ENCODE data around the gene SPAG5.
"Not testable (repeated sequence)": the region's sequence is repeated elsewhere in the genome, so short reads cannot be mapped to it uniquely, and the experiment has no call there.

The SPAG5 gene

DNA sequence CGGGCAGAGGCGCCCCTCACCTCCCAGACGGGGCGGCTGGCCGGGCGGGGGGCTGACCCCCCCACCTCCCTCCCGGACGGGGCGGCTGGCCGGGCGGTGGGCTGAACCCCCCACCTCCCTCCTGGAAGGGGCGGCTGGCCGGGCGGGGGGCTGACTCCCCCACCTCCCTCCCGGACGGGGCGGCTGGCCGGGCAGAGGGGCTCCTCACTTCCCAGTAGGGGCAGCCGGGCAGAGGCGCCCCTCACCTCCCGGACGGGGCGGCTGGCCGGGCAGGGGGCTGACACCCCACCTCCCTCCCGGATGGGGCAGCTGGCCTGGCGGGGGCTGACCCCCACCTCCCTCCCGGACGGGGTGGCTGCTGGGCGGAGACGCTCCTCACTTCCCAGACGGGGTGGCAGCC is 5.2 kb upstream of the SPAG5 start:
- H3K4me3 ChIP-seq (ENCODE audit: low read length in 2 of 2); H3K9ac ChIP-seq (ENCODE audit: low read length in 2 of 2); H3K27me3 ChIP-seq (ENCODE audit: control insufficient read depth in 1 of 2, insufficient read depth in 2 of 2, low read length in 2 of 2); H3K27ac ChIP-seq (ENCODE audit: low read length); H3K36me3 ChIP-seq (ENCODE audit: control insufficient read depth in 2 of 2, insufficient read depth in 2 of 2, low read length in 2 of 2); H3K9me3 ChIP-seq (ENCODE audit: control insufficient read depth in 2 of 2, low read length in 2 of 2): not testable (repeated sequence)
- H3K4me1 ChIP-seq (ENCODE audit: control insufficient read depth, insufficient read depth, low read length): peaks cover 11% of the 10 kb centered on the region

DNA sequence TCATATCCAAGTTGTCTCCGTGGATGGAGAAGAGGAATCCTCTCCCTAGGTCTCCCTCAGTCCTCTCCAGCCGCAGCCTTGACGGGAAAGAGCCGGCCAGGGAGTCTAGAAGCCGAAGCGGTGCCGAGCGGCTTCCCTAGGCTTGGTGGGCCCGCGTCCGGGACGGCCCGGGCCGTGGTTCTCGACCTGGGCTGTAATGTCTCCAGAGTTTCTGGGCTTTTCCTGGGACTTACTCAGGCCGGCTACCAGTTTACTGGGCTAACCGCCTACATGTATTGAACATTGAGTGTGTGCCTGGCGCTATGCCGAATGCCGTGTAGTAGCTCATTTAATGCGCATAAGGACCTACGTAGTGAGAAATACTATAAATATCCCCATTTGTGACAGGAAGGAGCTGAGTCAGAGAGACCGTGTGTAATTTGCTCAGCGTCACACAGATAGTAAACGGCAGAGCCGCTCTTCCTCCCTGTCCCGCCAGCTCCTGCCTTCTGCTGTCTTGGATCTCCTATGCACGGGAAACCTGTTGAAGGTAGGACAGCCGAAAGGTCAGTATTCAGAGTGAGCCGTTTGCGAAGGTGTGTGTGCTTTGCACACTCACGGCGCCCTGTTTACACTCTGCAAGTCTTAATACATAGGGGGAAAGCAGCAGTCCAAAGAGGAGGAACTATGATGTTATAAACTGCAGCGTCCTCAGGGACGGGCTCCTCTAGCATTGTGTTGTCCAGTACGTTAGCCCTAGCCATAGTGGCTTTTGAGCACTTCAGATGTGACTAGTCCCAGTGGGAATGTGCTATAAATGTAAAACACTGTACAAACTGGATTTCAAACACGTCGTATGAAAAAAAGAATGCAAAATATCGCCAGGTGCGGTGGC is 723 bp upstream of the SPAG5 start:
- Histone ChIP-seq H3K27me3 (ENCODE audit: control insufficient read depth in 1 of 2, insufficient read depth in 2 of 2, low read length in 2 of 2) (no peaks in the 10 kb centered on the region), H3K9ac (ENCODE audit: low read length in 2 of 2) (peak overlapping the region; percentile 94 to 95), H3K9me3 (ENCODE audit: control insufficient read depth in 2 of 2, low read length in 2 of 2) (no peaks in the 10 kb centered on the region), H3K36me3 (ENCODE audit: control insufficient read depth in 2 of 2, insufficient read depth in 2 of 2, low read length in 2 of 2) (no peaks in the 10 kb centered on the region), H3K27ac (ENCODE audit: low read length) (peak overlapping the region; percentile 91), H3K4me3 (ENCODE audit: low read length in 2 of 2) (peak overlapping the region; percentile 90 to 93), H3K4me1 (ENCODE audit: control insufficient read depth, insufficient read depth, low read length) (peaks cover 19% of the 10 kb centered on the region)

DNA sequence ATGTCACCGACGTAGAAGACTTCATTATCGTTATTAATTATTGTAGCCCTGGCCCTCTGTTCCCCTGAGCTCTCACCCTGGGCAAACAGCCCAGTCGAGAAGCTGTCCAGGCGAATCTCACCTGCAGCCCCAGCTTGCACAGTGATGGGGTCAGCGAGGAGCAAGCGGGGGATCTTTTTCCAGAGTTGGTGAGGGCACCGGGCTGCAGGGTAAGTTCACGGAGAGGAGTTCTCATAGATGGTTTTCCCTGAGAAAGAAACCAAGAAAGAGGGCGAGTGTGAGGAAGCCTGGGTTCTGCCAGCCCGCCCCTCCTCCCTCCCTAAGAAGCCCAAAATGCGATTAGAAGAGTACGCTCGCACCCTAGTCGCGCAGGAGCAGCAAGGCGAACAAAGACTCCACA is 436 bp downstream of the SPAG5 start:
- Histone ChIP-seq H3K27ac (ENCODE audit: low read length) (no peak overlapping the region), H3K9me3 (ENCODE audit: control insufficient read depth in 2 of 2, low read length in 2 of 2) (no peaks in the 10 kb centered on the region), H3K27me3 (ENCODE audit: control insufficient read depth in 1 of 2, insufficient read depth in 2 of 2, low read length in 2 of 2) (no peaks in the 10 kb centered on the region), H3K36me3 (ENCODE audit: control insufficient read depth in 2 of 2, insufficient read depth in 2 of 2, low read length in 2 of 2) (no peaks in the 10 kb centered on the region), H3K4me3 (ENCODE audit: low read length in 2 of 2) (peak overlapping the region; percentile 90 to 93), H3K4me1 (ENCODE audit: control insufficient read depth, insufficient read depth, low read length) (peaks cover 19% of the 10 kb centered on the region), H3K9ac (ENCODE audit: low read length in 2 of 2) (peak overlapping the region; percentile 51 to 66)

DNA sequence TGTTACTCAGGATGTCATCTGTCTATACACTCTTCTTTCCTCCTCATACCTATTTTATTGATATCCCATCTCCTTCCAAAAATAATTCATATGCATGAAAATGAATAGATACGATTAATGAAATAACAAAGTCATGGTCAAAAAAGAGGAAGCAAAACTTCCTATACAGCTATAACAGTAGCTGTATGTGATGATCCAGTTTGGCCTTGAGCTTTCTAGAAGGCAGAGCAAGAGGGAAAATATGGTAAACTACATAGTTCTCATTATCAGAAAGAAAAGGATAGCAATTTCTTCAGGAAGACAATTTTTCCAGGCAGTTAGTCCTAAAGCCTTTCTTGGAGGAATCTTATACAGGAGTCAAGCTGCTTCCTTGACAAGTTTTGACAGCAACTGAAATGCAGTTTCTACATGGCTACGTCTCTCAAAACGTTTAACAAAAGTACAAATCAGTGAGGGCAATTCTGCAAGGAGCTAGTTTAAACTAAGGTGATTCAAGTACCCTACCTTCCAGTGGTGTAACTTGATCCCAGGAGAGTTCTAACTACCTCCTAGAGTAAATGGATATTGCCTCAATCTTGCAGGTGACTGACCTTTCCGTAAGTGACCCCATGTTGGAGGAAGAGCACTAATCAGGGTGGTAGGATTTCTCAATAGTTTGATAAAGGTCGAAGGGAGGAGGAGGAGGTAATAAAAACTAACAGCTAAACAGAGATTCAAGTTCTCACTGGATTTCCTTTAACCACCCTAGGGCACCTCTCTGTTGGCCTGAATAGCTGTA is 1.0 kb downstream of the SPAG5 start:
- Histone ChIP-seq H3K27me3 (ENCODE audit: control insufficient read depth in 1 of 2, insufficient read depth in 2 of 2, low read length in 2 of 2) (no peaks in the 10 kb centered on the region), H3K9me3 (ENCODE audit: control insufficient read depth in 2 of 2, low read length in 2 of 2) (no peaks in the 10 kb centered on the region), H3K36me3 (ENCODE audit: control insufficient read depth in 2 of 2, insufficient read depth in 2 of 2, low read length in 2 of 2) (no peaks in the 10 kb centered on the region), H3K4me1 (ENCODE audit: control insufficient read depth, insufficient read depth, low read length) (peaks cover 19% of the 10 kb centered on the region), H3K9ac (ENCODE audit: low read length in 2 of 2) (peak overlapping the region in 1 of 2 donors; percentile 66), H3K27ac (ENCODE audit: low read length) (no peak overlapping the region), H3K4me3 (ENCODE audit: low read length in 2 of 2) (no peak overlapping the region)

DNA sequence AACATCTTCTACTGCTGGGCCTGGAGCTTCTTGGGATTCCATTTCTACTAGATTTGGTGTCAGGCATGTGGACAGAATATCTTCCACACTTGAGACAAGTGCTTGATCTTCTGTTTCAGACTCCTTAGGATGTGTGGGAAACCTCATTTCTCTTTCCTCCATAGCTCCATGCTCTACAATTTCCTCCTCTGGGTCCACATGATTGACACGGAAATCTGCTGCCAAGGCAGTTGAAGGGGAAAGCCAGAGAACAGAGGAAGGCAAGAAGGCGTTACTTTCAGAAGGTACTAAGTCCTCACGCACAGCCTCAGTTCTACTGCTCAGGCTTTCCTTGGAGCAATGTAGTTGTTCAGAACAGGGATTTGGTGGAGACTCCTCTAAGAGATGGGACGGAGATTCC is 6.6 kb downstream of the SPAG5 start:
- H3K9ac ChIP-seq (ENCODE audit: low read length in 2 of 2): no peak overlapping the region
- H3K9me3 ChIP-seq (ENCODE audit: control insufficient read depth in 2 of 2, low read length in 2 of 2): no peaks in the 10 kb centered on the region
- no peaks in the 10 kb centered on the region for H3K4me1 ChIP-seq (ENCODE audit: control insufficient read depth, insufficient read depth, low read length)
- H3K4me3 ChIP-seq (ENCODE audit: low read length in 2 of 2): no peak overlapping the region
- H3K27me3 ChIP-seq (ENCODE audit: control insufficient read depth in 1 of 2, insufficient read depth in 2 of 2, low read length in 2 of 2): no peaks in the 10 kb centered on the region
- peaks cover 0 to 3% of the 10 kb centered on the region in 2 donors for H3K36me3 ChIP-seq (ENCODE audit: control insufficient read depth in 2 of 2, insufficient read depth in 2 of 2, low read length in 2 of 2)
- H3K27ac ChIP-seq (ENCODE audit: low read length): no peak overlapping the region

DNA sequence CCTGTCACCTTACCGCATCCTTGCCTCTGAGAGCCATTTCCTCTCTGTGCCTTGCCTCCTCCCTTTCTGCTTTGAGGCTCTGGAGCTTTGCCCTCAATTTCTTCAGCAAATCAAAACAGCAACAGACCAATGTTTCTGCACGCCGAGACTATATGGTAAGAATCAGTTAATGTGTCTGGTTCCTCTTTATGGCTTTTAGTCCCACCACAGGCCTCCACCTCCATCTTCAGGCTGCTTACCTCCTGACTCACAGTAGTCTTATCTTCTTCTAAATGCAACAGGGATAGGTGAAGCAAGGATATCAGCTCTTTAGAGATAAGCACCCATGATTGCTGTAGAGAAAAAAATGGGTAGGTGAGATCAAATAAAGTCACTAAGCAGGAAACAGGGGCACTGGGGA is 13.0 kb downstream of the SPAG5 start:
- H3K27ac ChIP-seq (ENCODE audit: low read length): no peak overlapping the region
- H3K4me1 ChIP-seq (ENCODE audit: control insufficient read depth, insufficient read depth, low read length): no peaks in the 10 kb centered on the region
- H3K4me3 ChIP-seq (ENCODE audit: low read length in 2 of 2): no peak overlapping the region
- no peak overlapping the region for H3K9ac ChIP-seq (ENCODE audit: low read length in 2 of 2)
- no peaks in the 10 kb centered on the region for H3K27me3 ChIP-seq (ENCODE audit: control insufficient read depth in 1 of 2, insufficient read depth in 2 of 2, low read length in 2 of 2)
- peaks cover 4 to 6% of the 10 kb centered on the region in 2 donors for H3K36me3 ChIP-seq (ENCODE audit: control insufficient read depth in 2 of 2, insufficient read depth in 2 of 2, low read length in 2 of 2)
- no peaks in the 10 kb centered on the region for H3K9me3 ChIP-seq (ENCODE audit: control insufficient read depth in 2 of 2, low read length in 2 of 2)

DNA sequence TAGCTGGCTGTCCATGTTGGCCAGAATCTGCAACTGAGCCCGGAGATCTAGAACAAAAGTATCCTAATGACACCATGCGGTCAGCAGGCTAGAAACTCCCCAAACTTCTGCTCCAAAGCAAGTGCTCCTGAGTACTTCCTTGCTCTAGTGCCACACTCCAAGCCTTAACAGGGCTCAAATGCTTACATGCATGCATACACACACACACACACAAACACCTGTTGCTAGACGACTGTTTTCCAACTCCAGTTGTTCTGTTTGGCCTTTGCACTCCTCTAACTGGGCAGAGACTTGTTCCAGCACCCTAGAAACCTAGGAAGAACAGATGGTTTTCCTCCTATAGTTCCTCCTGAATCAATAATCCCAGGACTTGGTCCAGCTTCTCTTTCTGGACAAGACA is 14.4 kb downstream of the SPAG5 start:
- H3K9ac ChIP-seq (ENCODE audit: low read length in 2 of 2): no peak overlapping the region
- H3K27me3 ChIP-seq (ENCODE audit: control insufficient read depth in 1 of 2, insufficient read depth in 2 of 2, low read length in 2 of 2): no peaks in the 10 kb centered on the region
- H3K27ac ChIP-seq (ENCODE audit: low read length): no peak overlapping the region
- no peaks in the 10 kb centered on the region for H3K9me3 ChIP-seq (ENCODE audit: control insufficient read depth in 2 of 2, low read length in 2 of 2)
- H3K4me3 ChIP-seq (ENCODE audit: low read length in 2 of 2): no peak overlapping the region
- peaks cover 4 to 6% of the 10 kb centered on the region in 2 donors for H3K36me3 ChIP-seq (ENCODE audit: control insufficient read depth in 2 of 2, insufficient read depth in 2 of 2, low read length in 2 of 2)
- H3K4me1 ChIP-seq (ENCODE audit: control insufficient read depth, insufficient read depth, low read length): no peaks in the 10 kb centered on the region

DNA sequence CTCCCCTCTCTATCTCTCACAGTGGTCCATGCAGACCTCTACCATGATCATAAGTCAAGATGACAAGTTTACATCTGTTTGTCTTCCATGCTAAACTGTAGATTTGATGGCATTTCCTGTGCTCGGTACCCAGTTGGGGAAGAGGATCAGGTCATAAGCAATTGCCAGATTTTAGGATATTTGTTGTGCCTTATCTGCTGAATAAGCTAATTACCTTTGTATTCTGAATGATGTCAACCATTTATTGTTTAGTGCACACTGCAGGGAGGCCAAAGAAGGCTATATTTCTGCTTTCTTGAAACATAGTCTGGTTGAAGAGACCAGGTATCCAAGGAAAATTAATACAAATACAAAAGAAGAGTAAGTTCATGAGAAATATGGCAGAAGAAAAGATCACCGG is 16.3 kb downstream of the SPAG5 start:
- no peaks in the 10 kb centered on the region for H3K9me3 ChIP-seq (ENCODE audit: control insufficient read depth in 2 of 2, low read length in 2 of 2)
- H3K4me1 ChIP-seq (ENCODE audit: control insufficient read depth, insufficient read depth, low read length): no peaks in the 10 kb centered on the region
- no peak overlapping the region for H3K4me3 ChIP-seq (ENCODE audit: low read length in 2 of 2)
- H3K27me3 ChIP-seq (ENCODE audit: control insufficient read depth in 1 of 2, insufficient read depth in 2 of 2, low read length in 2 of 2): no peaks in the 10 kb centered on the region
- H3K36me3 ChIP-seq (ENCODE audit: control insufficient read depth in 2 of 2, insufficient read depth in 2 of 2, low read length in 2 of 2): peaks cover 4 to 6% of the 10 kb centered on the region in 2 donors
- H3K27ac ChIP-seq (ENCODE audit: low read length): no peak overlapping the region
- no peak overlapping the region for H3K9ac ChIP-seq (ENCODE audit: low read length in 2 of 2)

DNA sequence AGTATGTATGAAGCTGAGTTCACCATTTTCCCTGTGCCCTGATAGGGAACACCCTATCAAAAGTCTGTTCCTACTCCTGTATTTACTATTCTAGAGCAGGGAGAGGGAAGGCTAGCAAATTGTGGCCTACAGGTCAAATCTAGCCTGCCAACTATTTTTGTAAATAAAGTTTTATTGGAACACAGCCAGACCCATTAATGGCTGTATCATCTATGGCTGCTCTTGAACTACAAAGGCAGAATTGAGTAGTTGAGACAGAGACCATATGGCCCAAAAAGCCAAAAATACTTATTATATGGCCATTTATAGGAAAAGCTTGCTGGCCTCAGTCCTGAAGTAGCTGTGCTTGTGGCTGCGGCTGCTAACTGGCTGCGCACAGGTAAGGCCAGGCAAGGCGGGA is 17.9 kb downstream of the SPAG5 start:
- Histone ChIP-seq H3K4me3 (ENCODE audit: low read length in 2 of 2) (no peak overlapping the region), H3K9ac (ENCODE audit: low read length in 2 of 2) (no peak overlapping the region), H3K36me3 (ENCODE audit: control insufficient read depth in 2 of 2, insufficient read depth in 2 of 2, low read length in 2 of 2) (peaks cover 4 to 6% of the 10 kb centered on the region in 2 donors), H3K27ac (ENCODE audit: low read length) (no peak overlapping the region), H3K4me1 (ENCODE audit: control insufficient read depth, insufficient read depth, low read length) (peaks cover 9% of the 10 kb centered on the region), H3K9me3 (ENCODE audit: control insufficient read depth in 2 of 2, low read length in 2 of 2) (no peaks in the 10 kb centered on the region), H3K27me3 (ENCODE audit: control insufficient read depth in 1 of 2, insufficient read depth in 2 of 2, low read length in 2 of 2) (no peaks in the 10 kb centered on the region)

DNA sequence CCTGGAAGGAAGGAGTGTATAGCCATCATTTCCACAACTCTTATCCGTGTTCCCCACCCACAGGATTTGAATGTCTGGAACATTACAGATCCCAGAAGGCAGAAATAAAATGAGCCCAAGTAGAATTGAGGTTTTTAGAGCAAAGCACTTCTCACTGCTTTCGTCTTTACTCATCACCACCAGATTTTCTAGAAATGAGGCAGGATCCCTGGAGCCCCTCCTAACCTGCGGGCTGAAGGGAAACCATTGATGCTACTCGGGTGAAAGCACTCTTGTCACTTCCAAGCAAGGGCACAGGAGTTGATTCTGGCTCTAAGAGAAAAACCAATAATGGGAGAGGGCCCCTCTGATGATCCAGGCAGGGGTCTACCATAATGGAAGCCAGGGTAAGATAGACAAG is 19.3 kb downstream of the SPAG5 start:
- H3K27ac ChIP-seq (ENCODE audit: low read length): no peak overlapping the region
- no peaks in the 10 kb centered on the region for H3K27me3 ChIP-seq (ENCODE audit: control insufficient read depth in 1 of 2, insufficient read depth in 2 of 2, low read length in 2 of 2)
- no peak overlapping the region for H3K9ac ChIP-seq (ENCODE audit: low read length in 2 of 2)
- no peak overlapping the region for H3K4me3 ChIP-seq (ENCODE audit: low read length in 2 of 2)
- H3K36me3 ChIP-seq (ENCODE audit: control insufficient read depth in 2 of 2, insufficient read depth in 2 of 2, low read length in 2 of 2): peaks cover 4 to 6% of the 10 kb centered on the region in 2 donors
- no peaks in the 10 kb centered on the region for H3K9me3 ChIP-seq (ENCODE audit: control insufficient read depth in 2 of 2, low read length in 2 of 2)
- H3K4me1 ChIP-seq (ENCODE audit: control insufficient read depth, insufficient read depth, low read length): peaks cover 13% of the 10 kb centered on the region

Measured in stomach smooth muscle (tissue), 2 donors.